HepG2 (cell line): Measurements from ENCODE around the gene MNX1. TPM values are rescaled to one million over a fixed set of nuclear protein-coding genes. Genes with fewer than 3 reads are reported as not detected.

Source experiments
- KAT7 ChIP-seq: IDR thresholded peaks from 2 replicates; pipeline ENCODE4 v1.6.1; 2018; ENCODE audit warnings: borderline replicate concordance, missing compliant biosample characterization
- MYPOP ChIP-seq: sonication (generic); formaldehyde crosslinking; IDR thresholded peaks from 2 replicates; pipeline ENCODE4 v1.8.1; 2023; ENCODE audit warnings: mild to moderate bottlenecking, moderate library complexity, missing genetic modification reagents
- NFIC ChIP-seq: IDR thresholded peaks from 2 replicates; pipeline ENCODE4 v1.6.1; 2012; ENCODE audit warnings: mild to moderate bottlenecking, low read length, inconsistent platforms
- PBX3 ChIP-seq: sonication (generic); formaldehyde crosslinking; IDR thresholded peaks from 2 replicates; pipeline ENCODE4 v1.8.1; 2023; ENCODE audit warnings: missing genetic modification reagents, inconsistent platforms, borderline replicate concordance
- PHF20 ChIP-seq: sonication (generic); formaldehyde crosslinking; IDR thresholded peaks from 2 replicates; pipeline ENCODE4 v1.5.0; 2020; ENCODE audit warnings: mild to moderate bottlenecking, missing genetic modification reagents
- TBP ChIP-seq: sonication (generic); formaldehyde crosslinking; IDR thresholded peaks from 2 replicates; pipeline ENCODE4 v1.5.0; 2020; ENCODE audit warnings: missing genetic modification reagents
- THAP11 ChIP-seq: IDR thresholded peaks from 2 replicates; pipeline ENCODE4 v1.6.1; 2016; ENCODE audit warnings: missing biosample characterization, missing genetic modification reagents
- ZNF143 ChIP-seq: sonication (generic); formaldehyde crosslinking; IDR thresholded peaks from 2 replicates; pipeline ENCODE4 v1.4.0; 2020; ENCODE audit warnings: missing genetic modification reagents
- ZNF276 ChIP-seq: sonication (generic); formaldehyde crosslinking; IDR thresholded peaks from 2 replicates; pipeline ENCODE4 v1.4.0; 2020; ENCODE audit warnings: mild to moderate bottlenecking, low read depth, missing genetic modification reagents
- ZNF296 ChIP-seq: sonication (generic); formaldehyde crosslinking; conservative IDR thresholded peaks from 2 replicates; pipeline ENCODE4 v1.5.0; 2020; ENCODE audit warnings: mild to moderate bottlenecking, missing genetic modification reagents
- ZNF572 ChIP-seq: sonication (generic); formaldehyde crosslinking; IDR thresholded peaks from 2 replicates; pipeline ENCODE4 v1.5.1; 2020; ENCODE audit warnings: mild to moderate bottlenecking, missing genetic modification reagents
- ZNF577 ChIP-seq: sonication (generic); formaldehyde crosslinking; IDR thresholded peaks from 2 replicates; pipeline ENCODE4 v1.4.0; 2020; ENCODE audit warnings: mild to moderate bottlenecking, low read depth, missing genetic modification reagents, borderline replicate concordance
- ZNF83 ChIP-seq: sonication (generic); formaldehyde crosslinking; IDR thresholded peaks from 2 replicates; pipeline ENCODE4 v1.4.0; 2020; ENCODE audit warnings: missing genetic modification reagents, mild to moderate bottlenecking, borderline replicate concordance
- polyA plus RNA-seq, 8 experiments: library from polyadenylated mRNA; depleted of rRNA in 3 of 8; stranded (reverse) in 7 of 8; unstranded in 1 of 8; fragments of >200 nt; fragmentation: Illumina TruSeq in 4 of 8; extraction: Trizol in 4 of 8; gene quantifications; 2 replicates each; pipeline versions ENCODE4 v1.2.1 to v1.2.3, GENCODE V29; 2011 to 2016; ENCODE audit warnings: low read depth in 4 of 8, missing spikeins in 1 of 8, mixed read lengths in 1 of 8; ENCODE audit not compliant: insufficient read depth in 1 of 8
- total RNA-seq, 5 experiments: library from RNA; depleted of rRNA; stranded (reverse); fragments of >200 nt; fragmentation: Illumina TruSeq; extraction: Trizol; gene quantifications; 2 replicates each; pipeline ENCODE4 v1.2.3, GENCODE V29; 2016; ENCODE audit warnings: low read depth in 1 of 5
- TF ChIP-seq, protein P1 (sequence below): sonication (generic); formaldehyde crosslinking; IDR thresholded peaks from 2 replicates; pipeline ENCODE4 v1.4.0; 2020; ENCODE audit warnings: mild to moderate bottlenecking, missing genetic modification reagents, borderline replicate concordance
- TF ChIP-seq, protein P2 (sequence below): sonication (generic); formaldehyde crosslinking; IDR thresholded peaks from 2 replicates; pipeline ENCODE4 v1.4.0; 2020; ENCODE audit warnings: mild to moderate bottlenecking, missing genetic modification reagents, borderline replicate concordance

MNX1 gene
- total and polyA plus RNA-seq, 2 of the 13 experiments (the other 11 are each of a cell fraction or from before 2014, with no cell fraction given) = 0.94 to 6.1 TPM

DNA sequence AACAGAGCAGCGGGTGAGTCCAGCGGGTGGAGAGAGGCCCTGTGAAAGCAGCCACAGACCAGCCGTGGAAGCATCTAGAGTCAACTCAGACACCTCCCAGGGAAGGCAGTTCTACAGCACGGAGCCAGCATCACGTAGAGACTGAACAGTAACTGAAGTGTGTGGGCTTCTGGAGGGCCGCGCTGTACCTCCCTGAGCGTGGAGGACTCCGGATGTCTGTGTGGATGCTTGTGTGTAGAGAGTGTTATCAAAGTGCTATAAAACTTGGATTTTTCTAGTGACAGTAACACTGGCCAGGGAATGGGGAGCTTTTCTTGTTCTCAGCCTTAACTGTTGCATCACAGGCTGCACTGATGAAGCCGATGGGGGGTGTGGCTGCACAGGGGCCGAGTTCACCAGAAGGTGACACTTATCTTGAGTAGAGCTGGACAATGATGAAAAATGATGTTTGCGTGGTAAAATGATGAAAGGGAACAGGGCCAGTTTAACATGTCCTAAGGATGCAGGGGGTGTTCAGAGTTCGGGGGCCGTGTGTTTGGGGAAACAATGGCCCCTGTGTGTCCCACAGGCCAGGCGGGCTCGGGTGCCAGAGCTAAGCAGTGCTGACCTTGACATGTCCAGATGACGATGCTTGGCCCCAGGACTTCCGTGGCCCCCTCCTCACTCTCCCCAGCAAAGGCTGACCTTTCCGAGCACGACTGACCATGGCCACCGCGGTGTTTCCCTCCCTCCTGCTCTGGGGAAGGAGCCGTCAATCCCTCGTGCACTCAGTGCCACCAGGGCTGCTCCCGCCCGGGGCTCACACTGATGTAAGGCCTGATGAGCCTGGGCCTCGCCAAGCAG, 21.9 kb downstream of the MNX1 start (continued):
- TF ChIP-seq ZNF276 (CRISPR knock-in tag) (peak; percentile 75; the same call in 1 of the 2 replicates), NFIC (peak; percentile 33; the same call in 1 of the 2 replicates), ZNF572 (CRISPR knock-in tag) (no peak), MYPOP (CRISPR knock-in tag) (peak; percentile 67; the same call in 1 of the 2 replicates), ZNF143 (CRISPR knock-in tag) (no peak), TBP (no peak), PHF20 (CRISPR knock-in tag) (no peak), THAP11 (peak; percentile 37; the same call in 1 of the 2 replicates), PBX3 (CRISPR knock-in tag) (no peak), ZNF577 (CRISPR knock-in tag) (no peak), ZNF296 (peak; percentile 90), KAT7 (0 out of 2 replicates have a peak, but pooled peaks have one; percentile 49), ZNF83 (CRISPR knock-in tag) (no peak)
- TF ChIP-seq, protein P1, sequence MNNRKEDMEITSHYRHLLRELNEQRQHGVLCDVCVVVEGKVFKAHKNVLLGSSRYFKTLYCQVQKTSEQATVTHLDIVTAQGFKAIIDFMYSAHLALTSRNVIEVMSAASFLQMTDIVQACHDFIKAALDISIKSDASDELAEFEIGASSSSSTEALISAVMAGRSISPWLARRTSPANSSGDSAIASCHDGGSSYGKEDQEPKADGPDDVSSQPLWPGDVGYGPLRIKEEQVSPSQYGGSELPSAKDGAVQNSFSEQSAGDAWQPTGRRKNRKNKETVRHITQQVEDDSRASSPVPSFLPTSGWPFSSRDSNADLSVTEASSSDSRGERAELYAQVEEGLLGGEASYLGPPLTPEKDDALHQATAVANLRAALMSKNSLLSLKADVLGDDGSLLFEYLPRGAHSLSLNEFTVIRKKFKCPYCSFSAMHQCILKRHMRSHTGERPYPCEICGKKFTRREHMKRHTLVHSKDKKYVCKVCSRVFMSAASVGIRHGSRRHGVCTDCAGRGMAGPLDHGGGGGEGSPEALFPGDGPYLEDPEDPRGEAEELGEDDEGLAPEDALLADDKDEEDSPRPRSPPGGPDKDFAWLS = no peak
- TF ChIP-seq, protein P2, sequence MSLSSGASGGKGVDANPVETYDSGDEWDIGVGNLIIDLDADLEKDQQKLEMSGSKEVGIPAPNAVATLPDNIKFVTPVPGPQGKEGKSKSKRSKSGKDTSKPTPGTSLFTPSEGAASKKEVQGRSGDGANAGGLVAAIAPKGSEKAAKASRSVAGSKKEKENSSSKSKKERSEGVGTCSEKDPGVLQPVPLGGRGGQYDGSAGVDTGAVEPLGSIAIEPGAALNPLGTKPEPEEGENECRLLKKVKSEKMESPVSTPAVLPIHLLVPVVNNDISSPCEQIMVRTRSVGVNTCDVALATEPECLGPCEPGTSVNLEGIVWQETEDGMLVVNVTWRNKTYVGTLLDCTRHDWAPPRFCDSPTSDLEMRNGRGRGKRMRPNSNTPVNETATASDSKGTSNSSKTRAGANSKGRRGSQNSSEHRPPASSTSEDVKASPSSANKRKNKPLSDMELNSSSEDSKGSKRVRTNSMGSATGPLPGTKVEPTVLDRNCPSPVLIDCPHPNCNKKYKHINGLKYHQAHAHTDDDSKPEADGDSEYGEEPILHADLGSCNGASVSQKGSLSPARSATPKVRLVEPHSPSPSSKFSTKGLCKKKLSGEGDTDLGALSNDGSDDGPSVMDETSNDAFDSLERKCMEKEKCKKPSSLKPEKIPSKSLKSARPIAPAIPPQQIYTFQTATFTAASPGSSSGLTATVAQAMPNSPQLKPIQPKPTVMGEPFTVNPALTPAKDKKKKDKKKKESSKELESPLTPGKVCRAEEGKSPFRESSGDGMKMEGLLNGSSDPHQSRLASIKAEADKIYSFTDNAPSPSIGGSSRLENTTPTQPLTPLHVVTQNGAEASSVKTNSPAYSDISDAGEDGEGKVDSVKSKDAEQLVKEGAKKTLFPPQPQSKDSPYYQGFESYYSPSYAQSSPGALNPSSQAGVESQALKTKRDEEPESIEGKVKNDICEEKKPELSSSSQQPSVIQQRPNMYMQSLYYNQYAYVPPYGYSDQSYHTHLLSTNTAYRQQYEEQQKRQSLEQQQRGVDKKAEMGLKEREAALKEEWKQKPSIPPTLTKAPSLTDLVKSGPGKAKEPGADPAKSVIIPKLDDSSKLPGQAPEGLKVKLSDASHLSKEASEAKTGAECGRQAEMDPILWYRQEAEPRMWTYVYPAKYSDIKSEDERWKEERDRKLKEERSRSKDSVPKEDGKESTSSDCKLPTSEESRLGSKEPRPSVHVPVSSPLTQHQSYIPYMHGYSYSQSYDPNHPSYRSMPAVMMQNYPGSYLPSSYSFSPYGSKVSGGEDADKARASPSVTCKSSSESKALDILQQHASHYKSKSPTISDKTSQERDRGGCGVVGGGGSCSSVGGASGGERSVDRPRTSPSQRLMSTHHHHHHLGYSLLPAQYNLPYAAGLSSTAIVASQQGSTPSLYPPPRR (CRISPR knock-in tag) = peak; percentile 97
